Thoracic aorta (tissue), 2 donors: ENCODE results near the gene EIF4G3. TPM values are rescaled to one million over a fixed set of nuclear protein-coding genes. Genes with fewer than 3 reads are reported as not detected.

ENCODE experiments used
- ATAC-seq: fragments of 150-250 bp; one replicate; pipeline ENCODE4 v1.8.0; 2017; ENCODE audit warnings: low read depth; ENCODE audit not compliant: insufficient number of reproducible peaks, low FRiP score
- DNase-seq: peaks from one replicate; pipeline ENCODE4 v3.0.0-alpha.2; 2020; ENCODE audit warnings: low spot score
- H3K27ac ChIP-seq, 2 donors: fragments of 200-600 bp; sonication (generic); 1 replicate in 1 of 2; 2 replicates in 1 of 2; pipeline ENCODE4 v1.5.1; 2016; ENCODE audit warnings: mild to moderate bottlenecking in 2 of 2, moderate library complexity in 2 of 2
- H3K27me3 ChIP-seq: fragments of 200-600 bp; sonication (generic); replicated peaks from 2 replicates; pipeline ENCODE4 v1.6.0; 2016; ENCODE audit warnings: mild to moderate bottlenecking; ENCODE audit not compliant: insufficient read depth
- H3K36me3 ChIP-seq: fragments of 200-600 bp; sonication (generic); one replicate; pipeline ENCODE4 v1.5.1; 2016
- H3K4me1 ChIP-seq, 2 donors: fragments of 200-600 bp; sonication (generic); 1 replicate in 1 of 2; 2 replicates in 1 of 2; pipeline versions ENCODE4 v1.5.1 to v1.6.0; 2016; ENCODE audit warnings: low read depth in 2 of 2, mild to moderate bottlenecking in 1 of 2; ENCODE audit not compliant: control insufficient read depth in 1 of 2
- H3K4me3 ChIP-seq: fragments of 200-600 bp; sonication (generic); 2 replicates; pipeline ENCODE4 v1.5.1; 2016; ENCODE audit warnings: mild to moderate bottlenecking
- H3K9me3 ChIP-seq: fragments of 200-600 bp; sonication (generic); 2 replicates; pipeline ENCODE4 v1.5.1; 2016
- total RNA-seq, 2 donors: library from RNA; depleted of rRNA; stranded (reverse); fragments of >200 nt; gene quantifications; one replicate each; pipeline versions ENCODE4 v1.1.0 to v1.2.3, GENCODE V29; 2016
- TF ChIP-seq, protein P1 (sequence below): fragments of 200-600 bp; sonication (generic); IDR thresholded peaks from one replicate; pipeline ENCODE4 v1.5.1; 2019; ENCODE audit warnings: antibody characterized with exemption

EIF4G3 gene
- total RNA-seq, 2 donors from 2014 or later = 43.1 to 54.0 TPM

DNA sequence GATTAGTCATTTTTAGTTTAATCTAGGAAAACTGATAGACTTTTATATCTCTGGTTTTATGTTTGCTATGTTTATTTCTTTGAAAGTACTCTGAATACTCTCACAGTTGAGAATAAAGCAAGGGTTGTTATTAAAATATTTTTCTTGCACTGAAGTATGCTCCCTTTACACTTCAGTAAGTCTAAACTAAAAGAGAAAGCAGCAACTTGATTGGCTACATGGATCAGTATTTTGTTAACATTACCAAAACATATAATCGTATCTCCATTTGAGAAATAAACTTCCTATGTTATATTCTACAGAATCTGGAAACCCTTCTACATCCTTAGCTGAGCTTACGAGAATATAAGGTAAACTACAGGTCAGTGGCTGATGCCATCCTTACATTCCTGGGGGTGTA, 240.1 kb downstream of the EIF4G3 start:
- no peaks in the 10 kb centered on the region for H3K9me3 ChIP-seq
- H3K4me3 ChIP-seq = no peak overlapping the region
- DNase-seq (no peak), ATAC-seq (no peak)
- no peak overlapping the region for H3K27ac ChIP-seq
- TF ChIP-seq, protein P1, sequence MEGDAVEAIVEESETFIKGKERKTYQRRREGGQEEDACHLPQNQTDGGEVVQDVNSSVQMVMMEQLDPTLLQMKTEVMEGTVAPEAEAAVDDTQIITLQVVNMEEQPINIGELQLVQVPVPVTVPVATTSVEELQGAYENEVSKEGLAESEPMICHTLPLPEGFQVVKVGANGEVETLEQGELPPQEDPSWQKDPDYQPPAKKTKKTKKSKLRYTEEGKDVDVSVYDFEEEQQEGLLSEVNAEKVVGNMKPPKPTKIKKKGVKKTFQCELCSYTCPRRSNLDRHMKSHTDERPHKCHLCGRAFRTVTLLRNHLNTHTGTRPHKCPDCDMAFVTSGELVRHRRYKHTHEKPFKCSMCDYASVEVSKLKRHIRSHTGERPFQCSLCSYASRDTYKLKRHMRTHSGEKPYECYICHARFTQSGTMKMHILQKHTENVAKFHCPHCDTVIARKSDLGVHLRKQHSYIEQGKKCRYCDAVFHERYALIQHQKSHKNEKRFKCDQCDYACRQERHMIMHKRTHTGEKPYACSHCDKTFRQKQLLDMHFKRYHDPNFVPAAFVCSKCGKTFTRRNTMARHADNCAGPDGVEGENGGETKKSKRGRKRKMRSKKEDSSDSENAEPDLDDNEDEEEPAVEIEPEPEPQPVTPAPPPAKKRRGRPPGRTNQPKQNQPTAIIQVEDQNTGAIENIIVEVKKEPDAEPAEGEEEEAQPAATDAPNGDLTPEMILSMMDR = no peak
- H3K36me3 ChIP-seq = no peaks in the 10 kb centered on the region
- no peaks in the 10 kb centered on the region for H3K27me3 ChIP-seq
- no peaks in the 10 kb centered on the region for H3K4me1 ChIP-seq

DNA sequence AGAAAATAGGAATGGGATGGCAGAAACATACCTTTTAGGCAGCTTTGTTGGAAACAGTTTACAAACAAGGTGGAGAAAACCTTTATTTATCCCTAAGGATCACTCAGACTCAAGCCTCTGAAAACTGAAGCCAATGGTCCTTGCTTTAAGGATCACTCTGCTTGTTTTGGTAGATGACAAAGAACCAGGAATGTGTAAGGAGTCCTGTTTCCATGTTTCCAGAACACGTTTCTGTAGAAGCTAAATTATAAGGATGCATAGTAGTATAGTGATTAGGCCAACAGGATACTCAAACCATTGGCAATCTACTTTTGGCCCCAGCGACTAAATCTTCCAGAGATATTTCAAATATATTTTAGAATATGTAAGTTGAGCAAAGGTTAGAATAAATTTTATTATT, 240.5 kb downstream of the EIF4G3 start:
- no peak overlapping the region for H3K4me3 ChIP-seq
- DNase-seq (no peak), ATAC-seq (no peak)
- H3K9me3 ChIP-seq = no peaks in the 10 kb centered on the region
- H3K27me3 ChIP-seq = no peaks in the 10 kb centered on the region
- TF ChIP-seq, protein P1 = no peak
- no peak overlapping the region for H3K27ac ChIP-seq
- H3K4me1 ChIP-seq = no peaks in the 10 kb centered on the region
- H3K36me3 ChIP-seq = no peaks in the 10 kb centered on the region

DNA sequence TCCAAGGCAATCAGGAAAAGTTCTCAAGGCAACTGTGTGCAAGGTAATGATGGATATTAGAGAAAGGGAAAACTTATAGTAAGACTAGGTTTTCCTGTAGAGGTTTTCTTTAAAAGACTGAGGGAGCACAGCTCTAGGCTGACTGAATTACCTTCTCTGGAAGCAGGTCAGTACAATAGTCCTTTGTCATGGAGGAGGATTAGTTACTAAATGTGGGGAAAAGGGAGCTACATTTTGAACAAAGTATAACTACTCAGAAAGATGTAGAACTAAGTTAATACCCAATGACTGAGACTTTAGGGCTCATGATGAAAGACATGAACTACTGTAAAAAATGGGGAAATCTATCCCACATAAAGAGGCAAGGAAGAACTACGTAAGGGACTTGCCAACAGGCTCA, 241.0 kb downstream of the EIF4G3 start:
- TF ChIP-seq, protein P1 = no peak
- H3K4me1 ChIP-seq = no peaks in the 10 kb centered on the region
- no peaks in the 10 kb centered on the region for H3K36me3 ChIP-seq
- no peaks in the 10 kb centered on the region for H3K27me3 ChIP-seq
- DNase-seq (no peak), ATAC-seq (no peak)
- no peak overlapping the region for H3K4me3 ChIP-seq
- H3K9me3 ChIP-seq = no peaks in the 10 kb centered on the region
- no peak overlapping the region for H3K27ac ChIP-seq

DNA sequence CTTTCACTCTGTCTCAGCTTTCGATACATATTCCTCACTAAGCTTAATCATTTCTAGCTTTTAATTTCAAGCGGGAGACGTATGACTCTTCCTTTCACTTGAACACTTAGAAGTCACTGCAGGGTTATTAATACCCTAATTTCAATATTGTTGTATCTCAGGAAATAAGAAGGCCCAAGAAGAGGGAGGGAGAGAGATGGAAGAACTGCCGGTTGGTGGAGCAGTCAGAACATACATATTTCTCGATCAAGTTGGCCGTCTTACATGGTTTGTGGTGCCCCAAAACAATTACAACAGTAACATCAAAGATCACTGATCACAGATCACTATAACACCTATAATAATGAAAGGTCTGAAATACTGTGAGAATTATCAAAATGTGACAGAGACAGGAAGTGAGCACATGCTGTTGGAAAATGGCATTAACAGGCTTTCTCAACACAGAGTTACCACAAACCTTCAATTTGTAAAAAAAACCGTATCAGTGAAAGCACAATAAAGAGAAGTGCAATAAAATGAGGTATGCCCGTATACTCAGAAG, 244.2 kb downstream of the EIF4G3 start:
- no peaks in the 10 kb centered on the region for H3K4me1 ChIP-seq
- TF ChIP-seq, protein P1 = no peak
- H3K36me3 ChIP-seq = no peaks in the 10 kb centered on the region
- no peak for ATAC-seq
- no peaks in the 10 kb centered on the region for H3K9me3 ChIP-seq
- H3K27me3 ChIP-seq = no peaks in the 10 kb centered on the region
- H3K27ac ChIP-seq = no peak overlapping the region
- DNase-seq = no peak
- no peak overlapping the region for H3K4me3 ChIP-seq

DNA sequence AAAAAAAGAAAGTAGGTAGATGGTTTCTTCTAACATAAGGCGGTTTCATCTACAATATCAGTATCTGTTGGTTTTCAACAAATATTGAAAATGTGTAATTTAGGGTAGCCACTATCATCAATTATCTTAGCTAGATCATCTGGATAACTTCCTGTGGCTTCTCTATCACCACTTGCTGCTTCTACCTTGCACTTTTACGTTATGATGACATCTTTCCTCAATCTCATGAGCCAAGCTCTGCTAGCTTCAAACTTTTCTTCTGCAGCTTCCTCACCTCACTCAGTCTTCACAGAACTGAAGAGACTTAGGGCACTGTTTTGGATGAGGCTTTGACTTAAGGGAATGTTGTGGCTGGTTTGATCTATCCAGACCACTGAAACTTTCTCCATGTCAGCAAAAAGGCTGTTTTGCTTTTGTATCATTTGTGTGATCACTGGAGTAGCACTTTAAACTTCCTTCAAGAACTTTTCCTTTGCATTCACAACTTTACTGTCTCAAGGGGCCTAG, 244.7 kb downstream of the EIF4G3 start:
- no peaks in the 10 kb centered on the region for H3K27me3 ChIP-seq
- H3K9me3 ChIP-seq = no peaks in the 10 kb centered on the region
- ATAC-seq (no peak), DNase-seq (no peak)
- H3K36me3 ChIP-seq = no peaks in the 10 kb centered on the region
- no peaks in the 10 kb centered on the region for H3K4me1 ChIP-seq
- H3K27ac ChIP-seq = no peak overlapping the region
- no peak overlapping the region for H3K4me3 ChIP-seq
- TF ChIP-seq, protein P1 = no peak
